Spleen (tissue), 11 donors: ENCODE data around the gene USP8. TPM values are rescaled to one million over a fixed set of nuclear protein-coding genes. Genes with fewer than 3 reads are reported as not detected.

ENCODE experiments used
- DNase-seq: peaks from one replicate; pipeline ENCODE4 v3.0.0-alpha.2; 2020
- H3K27ac ChIP-seq, 8 donors: fragments of 200-600 bp; sonication (generic) in 7 of 8; 1 replicate in 4 of 8; 2 replicates in 4 of 8; pipeline versions ENCODE4 v1.5.0 to v1.8.0; 2016 to 2021; ENCODE audit warnings: inconsistent platforms in 4 of 8, mild to moderate bottlenecking in 4 of 8, moderate library complexity in 1 of 8
- H3K27me3 ChIP-seq, 7 donors: fragments of 200-600 bp; sonication (generic) in 6 of 7; replicated peaks in 1 of 7; 1 replicate in 4 of 7; 2 replicates in 3 of 7; pipeline versions ENCODE4 v1.5.0 to v1.8.0; 2016 to 2021; ENCODE audit warnings: inconsistent platforms in 3 of 7, mild to moderate bottlenecking in 1 of 7
- H3K36me3 ChIP-seq, 6 donors: fragments of 200-600 bp; sonication (generic) in 5 of 6; 1 replicate in 4 of 6; 2 replicates in 2 of 6; pipeline versions ENCODE4 v1.5.0 to v1.8.0; 2016 to 2021; ENCODE audit warnings: inconsistent platforms in 2 of 6
- H3K4me1 ChIP-seq, 6 donors: fragments of 200-600 bp; sonication (generic) in 5 of 6; 1 replicate in 3 of 6; 2 replicates in 3 of 6; pipeline versions ENCODE4 v1.5.0 to v1.8.0; 2016 to 2021; ENCODE audit warnings: inconsistent platforms in 3 of 6
- H3K4me3 ChIP-seq, 8 donors: fragments of 200-600 bp; sonication (generic) in 7 of 8; 1 replicate in 4 of 8; 2 replicates in 4 of 8; pipeline versions ENCODE4 v1.5.0 to v1.8.0; 2016 to 2021; ENCODE audit warnings: inconsistent platforms in 4 of 8, mild to moderate bottlenecking in 4 of 8, moderate library complexity in 2 of 8
- H3K9me3 ChIP-seq, 8 donors: fragments of 200-600 bp; sonication (generic) in 7 of 8; 1 replicate in 4 of 8; 2 replicates in 4 of 8; pipeline versions ENCODE4 v1.5.0 to v1.8.0; 2016 to 2021; ENCODE audit warnings: inconsistent platforms in 4 of 8
- CTCF ChIP-seq, 11 experiments: fragments of 200-600 bp in 7 of 11; fragments of 450-650 bp in 4 of 11; sonication (generic) in 4 of 11; IDR thresholded peaks in 8 of 11; conservative IDR thresholded peaks in 3 of 11; 1 replicate in 7 of 11; 2 replicates in 4 of 11; pipeline versions ENCODE4 v1.4.0 to v1.8.0; 2016 to 2021; ENCODE audit warnings: antibody characterized with exemption in 11 of 11, inconsistent platforms in 4 of 11, mild to moderate bottlenecking in 1 of 11
- POLR2A ChIP-seq, 3 donors: fragments of 450-650 bp; IDR thresholded peaks; one replicate each; pipeline ENCODE4 v1.5.1; 2017; ENCODE audit warnings: antibody characterized with exemption in 3 of 3, mild to moderate bottlenecking in 1 of 3
- POLR2AphosphoS5 ChIP-seq, 3 donors: sonication (generic); formaldehyde crosslinking; IDR thresholded peaks; one replicate each; pipeline ENCODE4 v1.5.1; 2017; ENCODE audit warnings: antibody characterized with exemption in 3 of 3
- WGBS, 5 donors: extraction: QIAGEN DNeasy Blood & Tissue Kit in 3 of 5; methylation state at CpG; one replicate each; pipeline versions ENCODE4 v1.1.5 to v1.1.7; 2013 to 2018; 5-methylcytosine and 5-hydroxymethylcytosine counted together
- intact Hi-C: fragments of 100-400 bp; cut with DNase I; formaldehyde crosslinking; loops from one replicate; pipeline ENCODE4 v1.15.0; 2023; ENCODE audit warnings: low total_unique reads
- polyA plus RNA-seq, 3 donors: library from polyadenylated mRNA; stranded (reverse); fragments of 200-250 nt; gene quantifications; one replicate each; pipeline ENCODE4 v1.2.1, GENCODE V29; 2013
- total RNA-seq, 7 donors: library from RNA; depleted of rRNA in 3 of 7; stranded (reverse); fragments of >200 nt in 3 of 7; fragmentation: NEBNext Ultra II Directional in 4 of 7; extraction: Animal tissue kit (Norgen Biotek cat#: 25700) in 4 of 7; gene quantifications; one replicate each; pipeline versions ENCODE4 v1.1.0 to v1.2.1, GENCODE V29; 2016 to 2021
- donor health status: healthy with polysubstance abuse.
- donor health status: DM: no; HTN: no; CAD: no; lungs with moderate emphysema.
- donor health status: DM: no; HTN: no; CAD: no.
- donor health status: Bipolar disorder and iron deficiency.
- donor health status: healthy.
- donor health status: DM: no; HTN: no; CAD: no.
- donor health status: DM: yes; HTN: yes; CAD: no.

Gene USP8
- total and polyA plus RNA-seq, 10 donors = 13.4 to 95.6 (median 73.4) TPM

GRCh38 chr15:50431204-50431603 lies 7.0 kb downstream of the USP8 start:
- Histone ChIP-seq H3K36me3 (peaks cover 0 to 63% (median 15%) of the 10 kb centered on the region in 6 donors), H3K9me3 (no peaks in the 10 kb centered on the region), H3K4me3 (no peak overlapping the region), H3K27me3 (no peaks in the 10 kb centered on the region), H3K27ac (no peak overlapping the region), H3K4me1 (peaks cover 0 to 90% (median 53%) of the 10 kb centered on the region in 6 donors)
- no peak for TF ChIP-seq POLR2AphosphoS5 (IDR thresholded peaks at IDR 0.05)
- intact Hi-C loops = no loop called here
- DNase-seq = no peak
- 100% methylated on average over 1 of the region's 1 CpG for WGBS, 5 donors

- no peaks in the 10 kb centered on the region for H3K9me3 ChIP-seq
- H3K4me3 ChIP-seq = no peak overlapping the region
- no peak for TF ChIP-seq POLR2A (IDR thresholded peaks at IDR 0.05)
- TF ChIP-seq POLR2AphosphoS5 (IDR thresholded peaks at IDR 0.05) = no peak
- no peak for TF ChIP-seq CTCF (IDR thresholded peaks at IDR 0.05 in 8 of 11, conservative IDR thresholded peaks at IDR 0.05 in 3 of 11)
- intact Hi-C loops = no loop called here
- H3K36me3 ChIP-seq = peaks cover 0 to 57% (median 15%) of the 10 kb centered on the region in 6 donors
- no peak for DNase-seq
- WGBS, 5 donors = 88 to 98% (median 97%) methylated on average over 2 of the region's 2 CpGs
- peaks cover 0 to 90% (median 44%) of the 10 kb centered on the region in 6 donors for H3K4me1 ChIP-seq
- no peaks in the 10 kb centered on the region for H3K27me3 ChIP-seq
- H3K27ac ChIP-seq = no peak overlapping the region
Observed at GRCh38 chr15:50432230-50432629, 8.0 kb downstream of the USP8 start.

GRCh38 chr15:50435772-50436171 lies 11.6 kb downstream of the USP8 start:
- WGBS, 5 donors = 90 to 97% (median 91%) methylated on average over 2 of the region's 2 CpGs
- H3K4me1 ChIP-seq = peaks cover 0 to 64% (median 18%) of the 10 kb centered on the region in 6 donors
- TF ChIP-seq POLR2AphosphoS5 (IDR thresholded peaks at IDR 0.05) (no peak), POLR2A (IDR thresholded peaks at IDR 0.05) (no peak), CTCF (IDR thresholded peaks at IDR 0.05 in 8 of 11, conservative IDR thresholded peaks at IDR 0.05 in 3 of 11) (no peak)
- no peak overlapping the region for H3K4me3 ChIP-seq
- no peak for DNase-seq
- H3K27ac ChIP-seq = no peak overlapping the region
- no peaks in the 10 kb centered on the region for H3K27me3 ChIP-seq
- intact Hi-C loops = no loop called here
- peaks cover 4 to 69% (median 33%) of the 10 kb centered on the region in 6 donors for H3K36me3 ChIP-seq
- H3K9me3 ChIP-seq = no peaks in the 10 kb centered on the region

- intact Hi-C loops = no loop called here
- WGBS, 5 donors = 92 to 97% (median 95%) methylated on average over 8 of the region's 8 CpGs
Observed at GRCh38 chr15:50438251-50438650, 14.0 kb downstream of the USP8 start.

More at GRCh38 chr15:50438251-50438650, 14.0 kb downstream of the USP8 start:
- DNase-seq = no peak
- H3K4me3 ChIP-seq = no peak overlapping the region
- no peak overlapping the region for H3K27ac ChIP-seq
- H3K27me3 ChIP-seq = no peaks in the 10 kb centered on the region
- H3K36me3 ChIP-seq = peaks cover 4 to 78% (median 43%) of the 10 kb centered on the region in 6 donors
- no peak for TF ChIP-seq CTCF (IDR thresholded peaks at IDR 0.05 in 8 of 11, conservative IDR thresholded peaks at IDR 0.05 in 3 of 11)
- no peak for TF ChIP-seq POLR2AphosphoS5 (IDR thresholded peaks at IDR 0.05)
- TF ChIP-seq POLR2A (IDR thresholded peaks at IDR 0.05) = no peak
- H3K4me1 ChIP-seq = peaks cover 0 to 51% (median 17%) of the 10 kb centered on the region in 6 donors
- no peaks in the 10 kb centered on the region for H3K9me3 ChIP-seq
